HG03280 (cell line): ENCODE results near the gene ERN1.

Experiments
- ATAC-seq: cut with Tn5 transposase; IDR thresholded peaks from one replicate; pipeline ENCODE4 v1.9.1; 2021; ENCODE audit warnings: mild to moderate bottlenecking, moderate library complexity; ENCODE audit not compliant: unreplicated experiment

The ERN1 gene

DNA sequence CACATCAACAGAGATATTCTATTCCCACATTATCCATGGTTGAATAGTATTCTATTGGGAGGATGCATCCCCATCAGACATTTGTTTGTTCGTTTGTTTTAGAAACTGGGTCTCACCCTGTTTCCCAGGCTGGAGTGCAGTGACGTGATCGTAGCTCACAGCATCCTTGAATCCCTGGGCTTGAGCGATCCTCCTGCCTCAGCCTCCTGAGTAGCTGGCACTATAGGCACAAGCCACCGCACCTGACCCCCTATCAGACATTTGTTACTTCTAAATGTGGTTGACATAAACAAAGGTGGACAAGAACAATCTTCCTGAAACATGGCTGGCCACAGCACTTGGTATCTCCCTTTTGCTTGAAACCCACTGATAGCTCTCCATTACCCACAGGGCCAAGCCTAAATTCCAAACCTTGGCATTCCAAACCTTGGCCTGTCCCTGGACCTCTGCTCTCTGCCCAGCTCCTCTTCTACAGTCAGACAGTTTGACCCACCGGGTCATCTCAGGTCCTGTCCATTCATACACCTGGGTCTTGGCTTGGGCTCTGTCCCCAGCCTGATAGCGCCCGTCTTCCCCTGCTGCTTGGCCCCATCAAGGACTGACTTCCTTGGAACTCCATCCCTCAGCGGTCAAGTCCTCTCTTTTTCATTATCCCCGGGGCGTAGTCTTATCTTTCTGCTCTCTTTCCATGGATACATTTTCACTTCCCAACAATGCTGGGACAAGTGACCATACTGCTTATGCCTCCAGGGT lies 133.3 kb downstream of the ERN1 start:
- ATAC-seq = no peak

DNA sequence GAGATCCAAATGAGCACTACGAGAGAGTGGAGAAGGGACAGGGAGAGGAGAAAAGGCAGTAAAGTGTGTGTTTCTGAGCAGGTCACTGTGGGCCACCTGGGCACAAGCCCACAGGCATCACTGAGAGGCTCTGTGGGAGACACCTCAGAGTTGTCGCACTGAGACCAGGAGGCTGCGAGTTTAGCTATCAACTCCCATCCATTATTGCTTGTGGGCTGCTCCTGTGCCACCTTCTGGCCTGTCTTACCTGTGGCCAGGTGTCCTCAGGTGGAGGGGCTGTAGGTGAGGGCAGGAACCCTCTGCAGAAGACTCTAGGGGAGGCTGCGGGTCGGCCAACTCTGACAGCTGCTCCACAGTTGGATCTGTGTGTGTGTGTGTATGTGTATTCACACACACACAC lies 134.3 kb downstream of the ERN1 start:
- ATAC-seq = no peak

DNA sequence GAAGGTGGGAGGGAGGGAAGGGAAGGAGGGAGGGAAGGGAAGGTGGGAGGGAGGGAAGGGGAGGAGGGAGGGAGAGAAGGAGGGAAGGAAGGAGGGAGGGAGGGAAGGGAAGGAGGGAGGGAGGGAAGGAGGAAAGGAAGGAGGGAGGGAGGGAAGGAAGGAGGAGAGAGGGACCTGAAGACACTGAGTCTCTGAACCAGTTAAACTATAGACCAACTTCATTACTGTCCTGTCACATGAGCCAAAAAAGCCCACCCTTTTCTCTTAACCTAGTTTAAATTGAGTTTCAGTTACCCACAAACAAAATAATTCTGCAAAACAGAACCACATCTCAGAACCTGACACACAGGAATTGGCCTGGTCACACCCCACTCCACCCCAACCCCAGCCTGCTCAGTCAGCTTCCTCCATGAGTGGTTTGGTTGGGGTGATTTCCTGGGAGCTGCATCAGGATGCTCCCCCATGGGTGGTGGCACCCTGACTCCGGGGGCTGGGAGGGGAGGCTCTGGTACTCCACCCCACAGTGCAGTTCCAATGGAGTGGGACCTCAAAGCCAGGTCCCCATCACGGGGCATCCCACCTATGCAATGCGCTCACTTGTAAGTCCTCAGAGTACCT lies 136.5 kb downstream of the ERN1 start:
- ATAC-seq = no peak

DNA sequence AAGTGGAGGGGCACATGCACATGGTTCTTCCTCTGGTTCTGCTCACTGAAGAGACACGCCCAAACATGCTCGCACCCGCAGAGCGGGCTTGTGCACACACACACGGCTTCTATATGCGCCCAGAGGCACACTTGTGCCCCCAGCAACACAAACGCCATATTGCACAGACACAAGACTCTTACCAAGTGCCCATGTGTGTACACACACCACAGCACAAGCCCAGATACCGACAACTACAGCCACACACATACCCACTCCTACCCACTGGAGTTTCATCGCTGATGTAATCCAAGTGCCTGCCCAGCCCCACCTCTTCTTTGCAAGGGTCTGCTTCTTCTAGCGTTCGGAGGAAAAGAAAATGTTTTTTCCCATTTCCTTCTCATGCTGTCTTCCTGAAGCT lies 138.3 kb downstream of the ERN1 start:
- no peak for ATAC-seq

DNA sequence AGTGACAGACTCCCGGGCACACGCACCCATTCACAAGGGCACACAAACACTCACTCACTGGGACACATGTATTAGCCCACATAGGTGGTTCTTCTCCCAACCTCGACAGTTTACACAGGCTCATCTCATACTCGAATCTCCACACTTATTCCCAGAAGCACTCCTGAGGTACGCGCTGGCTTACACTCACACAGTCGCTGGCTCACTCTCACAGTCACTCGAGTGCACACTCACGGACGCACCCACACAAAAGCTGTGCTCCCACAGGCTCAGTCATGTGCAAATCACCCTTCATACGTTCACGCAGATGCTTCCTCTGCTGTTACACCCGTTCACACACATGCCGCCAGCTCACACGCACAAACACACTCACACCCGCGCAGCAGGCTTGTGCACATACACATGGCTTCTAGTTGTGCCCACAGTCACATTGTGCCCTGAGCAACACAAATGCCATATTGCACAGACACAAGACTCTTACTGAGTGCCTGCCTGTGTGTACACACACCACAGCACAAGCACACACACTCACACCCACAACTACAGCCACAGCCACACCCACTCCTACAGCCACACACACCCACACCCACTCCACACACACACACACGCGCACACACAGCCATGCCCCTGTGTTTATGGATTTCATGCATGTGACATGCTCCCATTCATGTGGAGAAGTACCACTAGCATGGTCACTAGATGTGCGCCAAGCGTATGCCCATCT lies 140.2 kb downstream of the ERN1 start:
- no peak for ATAC-seq
